SK-N-SH treated with all-trans-retinoic acid at 6 μM for 48 hours (cell line): ENCODE measurements around the gene ERN2.
"Not testable (repeated sequence)": the region's sequence is repeated elsewhere in the genome, so short reads cannot be mapped to it uniquely, and the experiment has no call there.

Source experiments
- ATAC-seq: fragments of 200-7000 bp; cut with Tn5 transposase; 3 replicates; pipeline ENCODE4 v1.9.1; 2020; ENCODE audit warnings: mild to moderate bottlenecking, moderate library complexity
- ARNTL ChIP-seq: fragments of 450-650 bp; formaldehyde crosslinking; IDR thresholded peaks from 2 replicates; pipeline ENCODE4 v1.5.0; 2020; ENCODE audit warnings: low read depth, mild to moderate bottlenecking, moderate library complexity, borderline replicate concordance
- CSDC2 ChIP-seq: fragments of 250-450 bp; sonication (Bioruptor Pico); IDR thresholded peaks from 2 replicates; pipeline ENCODE4 v1.5.0; 2020; ENCODE audit warnings: mild to moderate bottlenecking, moderate library complexity
- CSRNP3 ChIP-seq: fragments of 250-450 bp; sonication (Bioruptor Pico); IDR thresholded peaks from 2 replicates; pipeline ENCODE4 v1.5.1; 2021; ENCODE audit warnings: mild to moderate bottlenecking, moderate library complexity
- ESRRG ChIP-seq: fragments of 250-450 bp; sonication (Bioruptor Pico); IDR thresholded peaks from 2 replicates; pipeline ENCODE4 v1.6.1; 2021; ENCODE audit warnings: mild to moderate bottlenecking
- ISL1 ChIP-seq: fragments of 250-450 bp; sonication (Bioruptor Pico); IDR thresholded peaks from 2 replicates; pipeline ENCODE4 v2.1.2; 2022; ENCODE audit warnings: mild to moderate bottlenecking, moderate library complexity
- PPARA ChIP-seq: fragments of 250-450 bp; sonication (Bioruptor Pico); IDR thresholded peaks from 2 replicates; pipeline ENCODE4 v1.5.0; 2020; ENCODE audit warnings: mild to moderate bottlenecking, borderline replicate concordance
- RARB ChIP-seq: fragments of 250-450 bp; sonication (Bioruptor Pico); IDR thresholded peaks from 2 replicates; pipeline ENCODE4 v1.8.0; 2021; ENCODE audit warnings: mild to moderate bottlenecking, moderate library complexity
- SNAI2 ChIP-seq: fragments of 250-450 bp; sonication (Bioruptor Pico); IDR thresholded peaks from 2 replicates; pipeline ENCODE4 v1.5.0; 2020; ENCODE audit warnings: mild to moderate bottlenecking, moderate library complexity
- TOX ChIP-seq: fragments of 250-450 bp; sonication (Bioruptor Pico); IDR thresholded peaks from 2 replicates; pipeline ENCODE4 v1.8.0; 2021; ENCODE audit warnings: mild to moderate bottlenecking, moderate library complexity, borderline replicate concordance
- ZFP30 ChIP-seq: fragments of 450-650 bp; formaldehyde crosslinking; IDR thresholded peaks from 2 replicates; pipeline ENCODE4 v1.5.0; 2022; ENCODE audit warnings: mild to moderate bottlenecking, moderate library complexity
- ZNF565 ChIP-seq: fragments of 450-650 bp; formaldehyde crosslinking; conservative IDR thresholded peaks from 2 replicates; pipeline ENCODE4 v1.5.0; 2020; ENCODE audit warnings: low read depth, mild to moderate bottlenecking, moderate library complexity
- ZNF70 ChIP-seq: fragments of 450-650 bp; formaldehyde crosslinking; IDR thresholded peaks from 2 replicates; pipeline ENCODE4 v1.5.0; 2020; ENCODE audit warnings: mild to moderate bottlenecking, moderate library complexity
- ZNF8 ChIP-seq: fragments of 450-650 bp; formaldehyde crosslinking; IDR thresholded peaks from 2 replicates; pipeline ENCODE4 v1.5.0; 2020; ENCODE audit warnings: mild to moderate bottlenecking, moderate library complexity
- TF ChIP-seq, protein P1 (sequence below): fragments of 250-450 bp; sonication (Bioruptor Pico); IDR thresholded peaks from 2 replicates; pipeline ENCODE4 v1.5.0; 2020; ENCODE audit warnings: mild to moderate bottlenecking, moderate library complexity
- TF ChIP-seq, protein P2 (sequence below): fragments of 250-450 bp; sonication (Bioruptor Pico); IDR thresholded peaks from 2 replicates; pipeline ENCODE4 v1.5.1; 2020; ENCODE audit warnings: low read depth, mild to moderate bottlenecking, moderate library complexity

The ERN2 gene

DNA sequence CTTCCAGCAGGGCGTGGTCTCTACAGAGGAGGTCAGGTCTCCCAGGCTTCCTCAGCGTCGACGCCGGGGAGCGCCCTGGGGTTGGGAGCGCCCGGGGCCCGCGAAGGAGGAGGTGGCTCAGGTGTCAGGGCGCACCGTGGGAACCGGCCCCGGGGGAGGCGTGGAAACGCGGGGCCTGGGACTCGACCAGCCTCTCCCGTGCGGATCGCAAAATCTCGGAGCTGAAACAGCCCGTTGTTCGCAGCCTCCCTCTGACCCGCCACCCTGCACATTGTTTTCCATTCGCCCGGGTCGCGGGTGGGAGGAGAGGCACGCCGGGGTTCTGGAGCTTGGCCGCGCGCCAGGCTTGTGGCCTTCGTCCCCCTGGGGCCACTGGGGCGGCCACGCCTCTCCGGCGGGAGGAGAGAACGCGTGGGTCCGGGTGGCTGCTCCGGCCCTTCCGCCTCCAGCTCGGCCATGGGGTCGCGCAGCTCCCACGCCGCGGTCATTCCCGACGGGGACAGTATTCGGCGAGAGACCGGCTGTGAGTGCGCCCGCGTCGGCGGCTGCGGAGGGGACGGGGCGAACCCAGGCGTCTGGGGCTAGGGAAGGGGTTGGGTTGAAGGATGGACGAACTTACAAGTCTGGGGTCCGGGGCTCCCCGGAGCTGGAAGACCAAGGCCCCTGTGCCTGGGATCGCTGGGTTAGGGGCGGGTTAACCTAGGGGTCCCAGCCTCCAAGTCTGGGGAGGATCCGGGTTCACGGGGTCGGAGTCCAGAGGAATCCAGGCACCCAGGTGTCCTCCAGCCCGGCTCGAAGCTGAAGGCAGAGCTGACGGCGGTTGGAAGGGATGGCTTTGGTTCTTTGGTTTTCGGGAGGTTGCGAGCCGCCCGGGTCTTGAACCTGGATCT lies 41.8 kb upstream of the ERN2 start, which contains the start of gene CHP2:
Gene CHP2 (plus strand): TSS at position 433 of the 890 bp plus-strand sequence. CDS start 24 bp downstream, at position 457.
- no peak; the same call in 2 of the 3 replicates for ATAC-seq
- no peak for TF ChIP-seq ZNF70 (CRISPR knock-in tag)
- TF ChIP-seq RARB (CRISPR knock-in tag), result no peak
- no peak for TF ChIP-seq ISL1
- no peak for TF ChIP-seq ZNF8 (CRISPR knock-in tag)
- no peak for TF ChIP-seq ZNF565 (CRISPR knock-in tag)
- no peak for TF ChIP-seq CSRNP3 (CRISPR knock-in tag)
- no peak for TF ChIP-seq ZFP30

- no peak for ATAC-seq
- TF ChIP-seq TOX (CRISPR knock-in tag) (no peak), ARNTL (CRISPR knock-in tag) (no peak), CSRNP3 (CRISPR knock-in tag) (no peak), RARB (CRISPR knock-in tag) (no peak), ESRRG (CRISPR knock-in tag) (no peak), CSDC2 (CRISPR knock-in tag) (no peak)
- TF ChIP-seq, protein P1, sequence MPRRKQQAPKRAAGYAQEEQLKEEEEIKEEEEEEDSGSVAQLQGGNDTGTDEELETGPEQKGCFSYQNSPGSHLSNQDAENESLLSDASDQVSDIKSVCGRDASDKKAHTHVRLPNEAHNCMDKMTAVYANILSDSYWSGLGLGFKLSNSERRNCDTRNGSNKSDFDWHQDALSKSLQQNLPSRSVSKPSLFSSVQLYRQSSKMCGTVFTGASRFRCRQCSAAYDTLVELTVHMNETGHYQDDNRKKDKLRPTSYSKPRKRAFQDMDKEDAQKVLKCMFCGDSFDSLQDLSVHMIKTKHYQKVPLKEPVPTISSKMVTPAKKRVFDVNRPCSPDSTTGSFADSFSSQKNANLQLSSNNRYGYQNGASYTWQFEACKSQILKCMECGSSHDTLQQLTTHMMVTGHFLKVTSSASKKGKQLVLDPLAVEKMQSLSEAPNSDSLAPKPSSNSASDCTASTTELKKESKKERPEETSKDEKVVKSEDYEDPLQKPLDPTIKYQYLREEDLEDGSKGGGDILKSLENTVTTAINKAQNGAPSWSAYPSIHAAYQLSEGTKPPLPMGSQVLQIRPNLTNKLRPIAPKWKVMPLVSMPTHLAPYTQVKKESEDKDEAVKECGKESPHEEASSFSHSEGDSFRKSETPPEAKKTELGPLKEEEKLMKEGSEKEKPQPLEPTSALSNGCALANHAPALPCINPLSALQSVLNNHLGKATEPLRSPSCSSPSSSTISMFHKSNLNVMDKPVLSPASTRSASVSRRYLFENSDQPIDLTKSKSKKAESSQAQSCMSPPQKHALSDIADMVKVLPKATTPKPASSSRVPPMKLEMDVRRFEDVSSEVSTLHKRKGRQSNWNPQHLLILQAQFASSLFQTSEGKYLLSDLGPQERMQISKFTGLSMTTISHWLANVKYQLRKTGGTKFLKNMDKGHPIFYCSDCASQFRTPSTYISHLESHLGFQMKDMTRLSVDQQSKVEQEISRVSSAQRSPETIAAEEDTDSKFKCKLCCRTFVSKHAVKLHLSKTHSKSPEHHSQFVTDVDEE (CRISPR knock-in tag), result no peak
- TF ChIP-seq, protein P2, sequence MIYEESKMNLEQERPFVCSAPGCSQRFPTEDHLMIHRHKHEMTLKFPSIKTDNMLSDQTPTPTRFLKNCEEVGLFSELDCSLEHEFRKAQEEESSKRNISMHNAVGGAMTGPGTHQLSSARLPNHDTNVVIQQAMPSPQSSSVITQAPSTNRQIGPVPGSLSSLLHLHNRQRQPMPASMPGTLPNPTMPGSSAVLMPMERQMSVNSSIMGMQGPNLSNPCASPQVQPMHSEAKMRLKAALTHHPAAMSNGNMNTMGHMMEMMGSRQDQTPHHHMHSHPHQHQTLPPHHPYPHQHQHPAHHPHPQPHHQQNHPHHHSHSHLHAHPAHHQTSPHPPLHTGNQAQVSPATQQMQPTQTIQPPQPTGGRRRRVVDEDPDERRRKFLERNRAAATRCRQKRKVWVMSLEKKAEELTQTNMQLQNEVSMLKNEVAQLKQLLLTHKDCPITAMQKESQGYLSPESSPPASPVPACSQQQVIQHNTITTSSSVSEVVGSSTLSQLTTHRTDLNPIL (CRISPR knock-in tag), result no peak
Measured at GRCh38 chr16:23753908-23754593, 41.0 kb upstream of the ERN2 start.

DNA sequence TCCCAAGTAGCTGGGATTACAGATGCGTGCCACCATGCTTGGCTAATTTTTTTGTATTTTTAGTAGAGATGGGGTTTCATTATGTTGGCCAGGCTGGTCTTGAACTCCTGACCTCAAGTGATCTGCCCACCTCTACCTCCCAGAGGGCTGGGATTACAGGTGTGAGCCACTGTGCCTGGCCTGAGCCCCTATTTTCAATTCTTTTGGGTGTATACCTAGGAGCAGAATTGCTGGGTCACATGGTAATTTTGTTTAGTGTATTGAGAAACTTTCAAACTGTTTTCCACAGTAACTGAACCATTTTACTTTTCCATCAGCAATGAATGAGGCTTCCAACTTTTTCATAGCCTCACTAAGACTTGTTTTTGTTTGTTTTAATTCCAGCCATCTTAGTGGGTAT lies 38.0 kb upstream of the ERN2 start:
- ATAC-seq, result not testable (repeated sequence)

DNA sequence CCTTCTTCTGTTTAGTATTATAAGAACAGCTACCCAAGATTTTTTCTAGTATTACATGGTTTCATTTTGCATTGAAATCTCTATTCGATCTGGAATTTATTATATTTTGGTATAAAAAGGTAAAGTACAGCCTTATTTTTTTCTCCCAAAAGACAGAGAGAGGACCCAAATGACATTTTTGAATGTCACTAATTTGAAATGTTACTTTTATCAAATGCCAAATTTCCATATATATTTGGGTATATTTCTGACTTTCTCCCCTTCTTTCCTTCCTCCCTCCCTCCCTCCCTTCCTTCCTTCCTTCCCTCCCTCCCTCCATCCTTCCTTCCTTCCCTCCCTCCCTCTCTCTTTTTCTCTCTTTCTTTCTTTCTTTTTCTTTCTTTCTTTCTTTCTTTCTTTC lies 35.6 kb upstream of the ERN2 start:
- no peak for ATAC-seq
- TF ChIP-seq ZFP30 (no peak), ZNF70 (CRISPR knock-in tag) (no peak), ZNF8 (CRISPR knock-in tag) (no peak), ISL1 (no peak), ESRRG (CRISPR knock-in tag) (no peak), ZNF565 (CRISPR knock-in tag) (no peak), PPARA (CRISPR knock-in tag) (no peak), TOX (CRISPR knock-in tag) (no peak), SNAI2 (no peak)
- TF ChIP-seq, protein P2 (CRISPR knock-in tag), result no peak
